Glutamatergic neuron (in vitro differentiated cells): ENCODE data around the gene EPB41L5. TPM values are rescaled to one million over a fixed set of nuclear protein-coding genes. Genes with fewer than 3 reads are reported as not detected.
"Not testable (repeated sequence)": the region's sequence is repeated elsewhere in the genome, so short reads cannot be mapped to it uniquely, and the experiment has no call there.

Experiments
- DNase-seq: peaks from one replicate; pipeline ENCODE4 v3.0.0; 2022
- H3K27ac Mint-ChIP-seq: one replicate; pipeline ENCODE4 v1.8.0; 2020; ENCODE audit warnings: mild to moderate bottlenecking, mixed read lengths, inconsistent platforms; ENCODE audit not compliant: unreplicated experiment
- H3K27me3 Mint-ChIP-seq: one replicate; pipeline ENCODE4 v1.8.0; 2020; ENCODE audit warnings: mild to moderate bottlenecking, moderate library complexity, mixed read lengths, inconsistent platforms; ENCODE audit not compliant: unreplicated experiment
- H3K36me3 Mint-ChIP-seq: one replicate; pipeline ENCODE4 v1.8.0; 2020; ENCODE audit warnings: mild to moderate bottlenecking, mixed read lengths, inconsistent platforms; ENCODE audit not compliant: unreplicated experiment
- H3K4me1 Mint-ChIP-seq: one replicate; pipeline ENCODE4 v1.8.0; 2020; ENCODE audit warnings: mild to moderate bottlenecking, low read depth, mixed read lengths, inconsistent platforms; ENCODE audit not compliant: unreplicated experiment
- H3K4me3 Mint-ChIP-seq: one replicate; pipeline ENCODE4 v1.8.0; 2020; ENCODE audit warnings: mild to moderate bottlenecking, mixed read lengths, inconsistent platforms; ENCODE audit not compliant: unreplicated experiment
- H3K9me3 Mint-ChIP-seq: one replicate; pipeline ENCODE4 v1.8.0; 2020; ENCODE audit warnings: mild to moderate bottlenecking, moderate library complexity, mixed read lengths, inconsistent platforms; ENCODE audit not compliant: unreplicated experiment
- CTCF ChIP-seq: fragments of 200-600 bp; sonication (generic); IDR thresholded peaks from one replicate; pipeline ENCODE4 v1.5.0; 2021; ENCODE audit not compliant: partially characterized antibody, unreplicated experiment
- total RNA-seq: library from RNA; stranded (reverse); fragmentation: NEBNext Ultra II Directional; extraction: Animal tissue kit (Norgen Biotek cat#: 25700); gene quantifications from one replicate; pipeline ENCODE4 v1.2.1, GENCODE V29; 2021; ENCODE audit not compliant: unreplicated experiment

EPB41L5 gene
- total RNA-seq, 1 donor from 2014 or later = 71.7 TPM

GRCh38 chr2:120118018-120118417 lies 105.1 kb downstream of the EPB41L5 start:
- no peaks in the 10 kb centered on the region for H3K27me3 Mint-ChIP-seq
- H3K27ac Mint-ChIP-seq = no peak overlapping the region
- no peak overlapping the region for H3K4me3 Mint-ChIP-seq
- no peaks in the 10 kb centered on the region for H3K4me1 Mint-ChIP-seq
- no peak for TF ChIP-seq CTCF
- DNase-seq = no peak
- H3K36me3 Mint-ChIP-seq = peaks cover 11% of the 10 kb centered on the region
- no peaks in the 10 kb centered on the region for H3K9me3 Mint-ChIP-seq

- H3K4me1 Mint-ChIP-seq = no peaks in the 10 kb centered on the region
- peaks cover 11% of the 10 kb centered on the region for H3K36me3 Mint-ChIP-seq
- DNase-seq = no peak
- H3K27ac Mint-ChIP-seq = no peak overlapping the region
- H3K9me3 Mint-ChIP-seq = no peaks in the 10 kb centered on the region
- TF ChIP-seq CTCF = no peak
- no peaks in the 10 kb centered on the region for H3K27me3 Mint-ChIP-seq
- H3K4me3 Mint-ChIP-seq = no peak overlapping the region
Observed at GRCh38 chr2:120118471-120118870, 105.6 kb downstream of the EPB41L5 start.

- not testable (repeated sequence) for H3K27ac Mint-ChIP-seq, H3K4me1 Mint-ChIP-seq, H3K27me3 Mint-ChIP-seq, DNase-seq, H3K9me3 Mint-ChIP-seq, H3K4me3 Mint-ChIP-seq
- peaks cover 11% of the 10 kb centered on the region for H3K36me3 Mint-ChIP-seq
Observed at GRCh38 chr2:120121337-120121736, 108.5 kb downstream of the EPB41L5 start.

GRCh38 chr2:120123090-120123489 lies 110.2 kb downstream of the EPB41L5 start:
- peaks cover 2% of the 10 kb centered on the region for H3K4me1 Mint-ChIP-seq
- DNase-seq = no peak
- H3K9me3 Mint-ChIP-seq = no peaks in the 10 kb centered on the region
- no peak overlapping the region for H3K27ac Mint-ChIP-seq
- peaks cover 11% of the 10 kb centered on the region for H3K36me3 Mint-ChIP-seq
- no peak overlapping the region for H3K4me3 Mint-ChIP-seq
- H3K27me3 Mint-ChIP-seq = no peaks in the 10 kb centered on the region
- no peak for TF ChIP-seq CTCF

GRCh38 chr2:120125195-120125594 lies 112.3 kb downstream of the EPB41L5 start:
- TF ChIP-seq CTCF = no peak
- H3K4me1 Mint-ChIP-seq = peaks cover 2% of the 10 kb centered on the region
- no peaks in the 10 kb centered on the region for H3K36me3 Mint-ChIP-seq
- no peak overlapping the region for H3K4me3 Mint-ChIP-seq
- no peaks in the 10 kb centered on the region for H3K27me3 Mint-ChIP-seq
- H3K9me3 Mint-ChIP-seq = no peaks in the 10 kb centered on the region
- DNase-seq = no peak
- no peak overlapping the region for H3K27ac Mint-ChIP-seq

- Mint-ChIP-seq H3K4me1 (peaks cover 2% of the 10 kb centered on the region), H3K27me3 (no peaks in the 10 kb centered on the region), H3K27ac (no peak overlapping the region), H3K36me3 (peaks cover 6% of the 10 kb centered on the region), H3K9me3 (no peaks in the 10 kb centered on the region), H3K4me3 (no peak overlapping the region)
- DNase-seq = no peak
- TF ChIP-seq CTCF = no peak
Observed at GRCh38 chr2:120128216-120128615, 115.3 kb downstream of the EPB41L5 start.
